ENCODE data around the gene KCNQ4.
A peak's percentile ranks its signal among the peaks of the same experiment; 100 is the strongest.

KCNQ4 gene

GRCh38 chr1:40817791-40818263 is 34.2 kb downstream of the KCNQ4 start:
- no peaks in the 10 kb centered on the region for H3K9me3 ChIP-seq (ENCODE audit: control insufficient read depth in 1 of 2, low read length in 2 of 2)
- peak overlapping the region; percentile 7 to 62 for H3K4me3 ChIP-seq (ENCODE audit: low read depth in 1 of 2, low read length in 2 of 2)
- H3K4me1 ChIP-seq (ENCODE audit: control insufficient read depth in 1 of 2, insufficient read depth in 2 of 2, low read length in 2 of 2) = peaks cover 0 to 10% of the 10 kb centered on the region in 2 donors
- H3K27me3 ChIP-seq (ENCODE audit: low read depth, low read length) = no peaks in the 10 kb centered on the region
- no peak overlapping the region for H3K27ac ChIP-seq (ENCODE audit: low read length)
- peaks cover 0 to 5% of the 10 kb centered on the region in 2 donors for H3K36me3 ChIP-seq (ENCODE audit: control insufficient read depth in 1 of 2, insufficient read depth in 2 of 2, low read length in 2 of 2)

GRCh38 chr1:40818264-40818961 is 34.8 kb downstream of the KCNQ4 start:
- Histone ChIP-seq H3K36me3 (ENCODE audit: control insufficient read depth in 1 of 2, insufficient read depth in 2 of 2, low read length in 2 of 2) (peaks cover 0 to 5% of the 10 kb centered on the region in 2 donors), H3K9me3 (ENCODE audit: control insufficient read depth in 1 of 2, low read length in 2 of 2) (no peaks in the 10 kb centered on the region), H3K27me3 (ENCODE audit: low read depth, low read length) (no peaks in the 10 kb centered on the region), H3K4me3 (ENCODE audit: low read depth in 1 of 2, low read length in 2 of 2) (peak overlapping the region; percentile 7 to 62), H3K4me1 (ENCODE audit: control insufficient read depth in 1 of 2, insufficient read depth in 2 of 2, low read length in 2 of 2) (peaks cover 0 to 10% of the 10 kb centered on the region in 2 donors), H3K27ac (ENCODE audit: low read length) (no peak overlapping the region)

- Histone ChIP-seq H3K4me1 (ENCODE audit: control insufficient read depth in 1 of 2, insufficient read depth in 2 of 2, low read length in 2 of 2) (peaks cover 0 to 14% of the 10 kb centered on the region in 2 donors), H3K9me3 (ENCODE audit: control insufficient read depth in 1 of 2, low read length in 2 of 2) (no peaks in the 10 kb centered on the region), H3K27ac (ENCODE audit: low read length) (no peak overlapping the region), H3K4me3 (ENCODE audit: low read depth in 1 of 2, low read length in 2 of 2) (no peak overlapping the region), H3K36me3 (ENCODE audit: control insufficient read depth in 1 of 2, insufficient read depth in 2 of 2, low read length in 2 of 2) (peaks cover 0 to 5% of the 10 kb centered on the region in 2 donors), H3K27me3 (ENCODE audit: low read depth, low read length) (no peaks in the 10 kb centered on the region)
Measured at GRCh38 chr1:40819101-40819500, 35.5 kb downstream of the KCNQ4 start.

GRCh38 chr1:40820251-40820797 is 36.7 kb downstream of the KCNQ4 start:
- H3K36me3 ChIP-seq (ENCODE audit: control insufficient read depth in 1 of 2, insufficient read depth in 2 of 2, low read length in 2 of 2) = peaks cover 0 to 5% of the 10 kb centered on the region in 2 donors
- no peaks in the 10 kb centered on the region for H3K9me3 ChIP-seq (ENCODE audit: control insufficient read depth in 1 of 2, low read length in 2 of 2)
- H3K4me3 ChIP-seq (ENCODE audit: low read depth in 1 of 2, low read length in 2 of 2) = no peak overlapping the region
- no peak overlapping the region for H3K27ac ChIP-seq (ENCODE audit: low read length)
- no peaks in the 10 kb centered on the region for H3K27me3 ChIP-seq (ENCODE audit: low read depth, low read length)
- peaks cover 0 to 26% of the 10 kb centered on the region in 2 donors for H3K4me1 ChIP-seq (ENCODE audit: control insufficient read depth in 1 of 2, insufficient read depth in 2 of 2, low read length in 2 of 2)

GRCh38 chr1:40820911-40821693 is 37.5 kb downstream of the KCNQ4 start:
- Histone ChIP-seq H3K4me1 (ENCODE audit: control insufficient read depth in 1 of 2, insufficient read depth in 2 of 2, low read length in 2 of 2) (peaks cover 0 to 27% of the 10 kb centered on the region in 2 donors), H3K9me3 (ENCODE audit: control insufficient read depth in 1 of 2, low read length in 2 of 2) (no peaks in the 10 kb centered on the region), H3K27me3 (ENCODE audit: low read depth, low read length) (no peaks in the 10 kb centered on the region), H3K4me3 (ENCODE audit: low read depth in 1 of 2, low read length in 2 of 2) (no peak overlapping the region), H3K27ac (ENCODE audit: low read length) (no peak overlapping the region), H3K36me3 (ENCODE audit: control insufficient read depth in 1 of 2, insufficient read depth in 2 of 2, low read length in 2 of 2) (peaks cover 0 to 5% of the 10 kb centered on the region in 2 donors)

- Histone ChIP-seq H3K9me3 (ENCODE audit: control insufficient read depth in 1 of 2, low read length in 2 of 2) (no peaks in the 10 kb centered on the region), H3K4me3 (ENCODE audit: low read depth in 1 of 2, low read length in 2 of 2) (no peak overlapping the region), H3K36me3 (ENCODE audit: control insufficient read depth in 1 of 2, insufficient read depth in 2 of 2, low read length in 2 of 2) (peaks cover 0 to 14% of the 10 kb centered on the region in 2 donors), H3K27ac (ENCODE audit: low read length) (no peak overlapping the region), H3K4me1 (ENCODE audit: control insufficient read depth in 1 of 2, insufficient read depth in 2 of 2, low read length in 2 of 2) (peaks cover 0 to 24% of the 10 kb centered on the region in 2 donors), H3K27me3 (ENCODE audit: low read depth, low read length) (no peaks in the 10 kb centered on the region)
Measured at GRCh38 chr1:40822890-40823289, 39.3 kb downstream of the KCNQ4 start.

GRCh38 chr1:40823345-40823744 is 39.8 kb downstream of the KCNQ4 start:
- Histone ChIP-seq H3K4me3 (ENCODE audit: low read depth in 1 of 2, low read length in 2 of 2) (no peak overlapping the region), H3K27ac (ENCODE audit: low read length) (no peak overlapping the region), H3K9me3 (ENCODE audit: control insufficient read depth in 1 of 2, low read length in 2 of 2) (no peaks in the 10 kb centered on the region), H3K36me3 (ENCODE audit: control insufficient read depth in 1 of 2, insufficient read depth in 2 of 2, low read length in 2 of 2) (peaks cover 0 to 14% of the 10 kb centered on the region in 2 donors), H3K27me3 (ENCODE audit: low read depth, low read length) (no peaks in the 10 kb centered on the region), H3K4me1 (ENCODE audit: control insufficient read depth in 1 of 2, insufficient read depth in 2 of 2, low read length in 2 of 2) (peaks cover 0 to 19% of the 10 kb centered on the region in 2 donors)

- Histone ChIP-seq H3K27me3 (ENCODE audit: low read depth, low read length) (no peaks in the 10 kb centered on the region), H3K9me3 (ENCODE audit: control insufficient read depth in 1 of 2, low read length in 2 of 2) (no peaks in the 10 kb centered on the region), H3K36me3 (ENCODE audit: control insufficient read depth in 1 of 2, insufficient read depth in 2 of 2, low read length in 2 of 2) (peaks cover 0 to 14% of the 10 kb centered on the region in 2 donors), H3K4me1 (ENCODE audit: control insufficient read depth in 1 of 2, insufficient read depth in 2 of 2, low read length in 2 of 2) (peaks cover 0 to 17% of the 10 kb centered on the region in 2 donors), H3K27ac (ENCODE audit: low read length) (no peak overlapping the region), H3K4me3 (ENCODE audit: low read depth in 1 of 2, low read length in 2 of 2) (no peak overlapping the region)
Measured at GRCh38 chr1:40823983-40824382, 40.4 kb downstream of the KCNQ4 start.

GRCh38 chr1:40824591-40825434 is 41.2 kb downstream of the KCNQ4 start:
- H3K36me3 ChIP-seq (ENCODE audit: control insufficient read depth in 1 of 2, insufficient read depth in 2 of 2, low read length in 2 of 2) = peaks cover 0 to 14% of the 10 kb centered on the region in 2 donors
- H3K9me3 ChIP-seq (ENCODE audit: control insufficient read depth in 1 of 2, low read length in 2 of 2) = no peaks in the 10 kb centered on the region
- H3K4me3 ChIP-seq (ENCODE audit: low read depth in 1 of 2, low read length in 2 of 2) = no peak overlapping the region
- H3K27me3 ChIP-seq (ENCODE audit: low read depth, low read length) = no peaks in the 10 kb centered on the region
- H3K27ac ChIP-seq (ENCODE audit: low read length) = no peak overlapping the region
- H3K4me1 ChIP-seq (ENCODE audit: control insufficient read depth in 1 of 2, insufficient read depth in 2 of 2, low read length in 2 of 2) = peaks cover 0 to 17% of the 10 kb centered on the region in 2 donors

- H3K27ac ChIP-seq (ENCODE audit: low read length) = no peak overlapping the region
- no peak overlapping the region for H3K4me3 ChIP-seq (ENCODE audit: low read depth in 1 of 2, low read length in 2 of 2)
- peaks cover 0 to 17% of the 10 kb centered on the region in 2 donors for H3K4me1 ChIP-seq (ENCODE audit: control insufficient read depth in 1 of 2, insufficient read depth in 2 of 2, low read length in 2 of 2)
- no peaks in the 10 kb centered on the region for H3K9me3 ChIP-seq (ENCODE audit: control insufficient read depth in 1 of 2, low read length in 2 of 2)
- no peaks in the 10 kb centered on the region for H3K27me3 ChIP-seq (ENCODE audit: low read depth, low read length)
- peaks cover 0 to 12% of the 10 kb centered on the region in 2 donors for H3K36me3 ChIP-seq (ENCODE audit: control insufficient read depth in 1 of 2, insufficient read depth in 2 of 2, low read length in 2 of 2)
Measured at GRCh38 chr1:40825435-40825788, 41.8 kb downstream of the KCNQ4 start.

Measured in muscle layer of duodenum (tissue), 2 donors.